K562 (cell line): Measurements from ENCODE around the gene IL31. TPM values are rescaled to one million over a fixed set of nuclear protein-coding genes. Genes with fewer than 3 reads are reported as not detected.

Source experiments
- ATAC-seq: fragments of 200-7000 bp; cut with Tn5 transposase; 3 replicates; pipeline ENCODE4 v1.9.1; 2020; ENCODE audit warnings: moderate library complexity
- BruUV-seq: library from RNA; stranded (reverse); fragments of 400-500 nt; replicated peaks from 2 replicates; lab custom pipeline; 2021; lab: Mats Ljungman, UMichigan
- CTCF ChIA-PET: fragments of 300-600 bp; formaldehyde crosslinking; extraction: SDS; loops from one replicate; lab custom pipeline; 2021; ENCODE audit warnings: low intra/inter-chr PET ratio; lab: Yijun Ruan, JAX
- POLR2A ChIA-PET: fragments of 300-600, 350-650 bp; sonication (Branson Sonifier 250); formaldehyde crosslinking; extraction: SDS; loops from one replicate; lab custom pipeline; 2021; ENCODE audit warnings: antibody characterized with exemption, inconsistent platforms; lab: Yijun Ruan, JAX
- DNase-seq, 4 experiments: peaks; one replicate each; pipeline versions ENCODE4 v3.0.0 to v3.0.0-alpha.2; 2011 to 2018; ENCODE audit warnings: low spot score in 3 of 4, mixed read lengths in 3 of 4; ENCODE audit errors: extremely low read depth in 1 of 4
- FAIRE-seq: peaks from 2 replicates; lab custom pipeline; 2011; peaks lifted over from hg19 to GRCh38; lab: Jason Lieb, UNC
- H2AFZ ChIP-seq: 2 replicates; pipeline ENCODE4 v1.6.0; 2011; ENCODE audit warnings: low read depth, low read length, control low read depth, inconsistent platforms
- H3K27ac ChIP-seq: fragments of 200-600 bp; 3 replicates; pipeline ENCODE4 v1.8.0; 2011; ENCODE audit warnings: low read depth, mild to moderate bottlenecking, control low read depth, inconsistent platforms, low read length, moderate library complexity, mixed read lengths; ENCODE audit errors: extremely low read depth
- H3K27me3 ChIP-seq, 2 experiments: fragments of 300-600 bp in 1 of 2; 2 replicates in 1 of 2; 3 replicates in 1 of 2; pipeline versions ENCODE4 v1.6.0 to v1.8.0; 2011; ENCODE audit warnings: inconsistent platforms in 2 of 2, low read length in 2 of 2, mild to moderate bottlenecking in 1 of 2, mixed read lengths in 1 of 2, moderate library complexity in 1 of 2; ENCODE audit not compliant: control insufficient read depth in 2 of 2, insufficient read depth in 2 of 2
- H3K36me3 ChIP-seq: fragments of 300-600 bp; 3 replicates; pipeline ENCODE4 v1.8.0; 2011; ENCODE audit warnings: mild to moderate bottlenecking, low read length, inconsistent platforms; ENCODE audit not compliant: control insufficient read depth, insufficient read depth
- H3K4me1 ChIP-seq, 2 experiments: fragments of 200-600 bp in 1 of 2; replicated peaks in 1 of 2; 2 replicates in 1 of 2; 3 replicates in 1 of 2; pipeline versions ENCODE4 v1.5.1 to v1.8.0; 2011; ENCODE audit warnings: inconsistent platforms in 2 of 2, low read length in 2 of 2, mild to moderate bottlenecking in 1 of 2, mixed read lengths in 1 of 2, moderate library complexity in 1 of 2; ENCODE audit not compliant: control insufficient read depth in 2 of 2, insufficient read depth in 2 of 2
- H3K4me2 ChIP-seq: 2 replicates; pipeline ENCODE4 v1.6.1; 2011; ENCODE audit warnings: low read length, control low read depth, inconsistent platforms, mixed read lengths; ENCODE audit not compliant: insufficient read depth
- H3K4me3 ChIP-seq: fragments of 200-600 bp; sonication (generic), shearing (Covaris generic); 2 replicates; pipeline ENCODE4 v1.5.1; 2016; ENCODE audit warnings: control low read depth, inconsistent platforms
- H3K79me2 ChIP-seq: fragments of 200-600 bp; 3 replicates; pipeline ENCODE4 v1.8.0; 2011; ENCODE audit warnings: low read length, inconsistent platforms; ENCODE audit not compliant: control insufficient read depth, insufficient read depth
- H3K9ac ChIP-seq, 2 experiments: 2 replicates each; pipeline versions ENCODE4 v1.6.0 to v1.6.1; 2011; ENCODE audit warnings: low read depth in 2 of 2, low read length in 2 of 2, control low read depth in 1 of 2, inconsistent platforms in 1 of 2, mild to moderate bottlenecking in 1 of 2, mixed read lengths in 1 of 2; ENCODE audit not compliant: insufficient read depth in 1 of 2
- H3K9me1 ChIP-seq: one replicate; pipeline ENCODE4 v1.6.0; 2011; ENCODE audit warnings: inconsistent platforms, mild to moderate bottlenecking, low read length, moderate library complexity; ENCODE audit not compliant: control insufficient read depth, insufficient read depth
- H3K9me3 ChIP-seq: replicated peaks from 2 replicates; pipeline ENCODE4 v1.5.1; 2011; ENCODE audit warnings: low read depth, low read length, inconsistent platforms; ENCODE audit not compliant: control insufficient read depth, insufficient read depth
- H4K20me1 ChIP-seq: replicated peaks from 2 replicates; pipeline ENCODE4 v1.6.1; 2011; ENCODE audit warnings: low read length, inconsistent platforms, mixed read lengths; ENCODE audit not compliant: control insufficient read depth, insufficient read depth
- ZC3H8 ChIP-seq: fragments of 450-650 bp; IDR thresholded peaks from 2 replicates; pipeline ENCODE4 v1.6.1; 2017
- ZNF280A ChIP-seq: fragments of 450-650 bp; IDR thresholded peaks from 2 replicates; pipeline ENCODE4 v1.6.1; 2018; ENCODE audit warnings: mild to moderate bottlenecking, low read depth; ENCODE audit not compliant: partially characterized antibody
- WGBS: fragments of 100-300 bp; shearing (Covaris generic); methylation state at CpG from one replicate; pipeline ENCODE4 v1.1.6; 2016; ENCODE audit warnings: low coverage, mixed read lengths; ENCODE audit not compliant: insufficient coverage; ENCODE audit errors: missing lambda C conversion rate; 5-methylcytosine and 5-hydroxymethylcytosine counted together
- in situ Hi-C: fragments of 300-500 bp; cut with MboI; formaldehyde crosslinking; loops from 4 replicates; pipeline ENCODE4 v1.15.0; 2018; ENCODE audit warnings: inconsistent platforms, mixed read lengths
- intact Hi-C: fragments of 100-400 bp; cut with micrococcal nuclease; formaldehyde crosslinking; loops from 2 replicates; pipeline ENCODE4 v1.14.2; 2022
- polyA plus RNA-seq, 8 experiments: library from polyadenylated mRNA; depleted of rRNA in 4 of 8; stranded (reverse) in 5 of 8; unstranded in 3 of 8; fragments of >200 nt; fragmentation: Nextera tagmentation in 2 of 8; fragmentation: Illumina TruSeq in 1 of 8; extraction: Ambion mirVana in 2 of 8; extraction: Trizol in 1 of 8; gene quantifications; 2 replicates each; pipeline versions ENCODE4 v1.2.1 to v1.2.3, GENCODE V29; 2011 to 2014; ENCODE audit warnings: inconsistent platforms in 1 of 8, missing spikeins in 1 of 8
- total RNA-seq, 7 experiments: library from RNA; depleted of rRNA in 6 of 7; stranded (reverse); fragments of >200 nt in 6 of 7; fragmentation: Illumina TruSeq in 2 of 7; extraction: Trizol in 2 of 7; gene quantifications; 2 replicates each; pipeline versions ENCODE4 v1.2.1 to v1.2.3, GENCODE V29; 2011 to 2021; ENCODE audit warnings: low replicate concordance in 1 of 7

IL31 gene
- total and polyA plus RNA-seq, 9 of the 15 experiments (the other 6 are each of a cell fraction or from before 2014, with no cell fraction given), result not detected

- no peak for TF ChIP-seq ZNF280A
- TF ChIP-seq, all 486 proteins: peak for 0
Measured at GRCh38 chr12:122202017-122202416, 28.0 kb upstream of the IL31 start (continued).

GRCh38 chr12:122201381-122201780 lies 27.4 kb upstream of the IL31 start:
- no peak for DNase-seq
- CTCF ChIA-PET, result no interaction called here
- no peak overlapping the region for H3K4me2 ChIP-seq
- intact Hi-C loops (no loop called here), in situ Hi-C loops (no loop called here)
- no peaks in the 10 kb centered on the region for H3K9me3 ChIP-seq
- H3K9me1 ChIP-seq, result no peaks in the 10 kb centered on the region
- H3K27me3 ChIP-seq, result no peaks in the 10 kb centered on the region
- H3K4me3 ChIP-seq, result no peak overlapping the region
- H2AFZ ChIP-seq, result no peak overlapping the region
- H3K4me1 ChIP-seq, result peaks cover 19 to 69% of the 10 kb centered on the region in 2 experiments
- no TSS peak for BruUV-seq
- no peak for FAIRE-seq
- TF ChIP-seq ZC3H8, result no peak
- TF ChIP-seq, all 486 proteins: peak for 0
- H3K36me3 ChIP-seq, result no peaks in the 10 kb centered on the region; the same call in 2 of the 3 replicates
- H4K20me1 ChIP-seq, result no peaks in the 10 kb centered on the region
- no peak for ATAC-seq
- no peaks in the 10 kb centered on the region for H3K79me2 ChIP-seq
- POLR2A ChIA-PET, result interaction anchor here (1.6 kb wide), 1 partner anchor 9 kb away, joined by 7 read pairs; no protein-coding TSS in a partner anchor
- H3K27ac ChIP-seq, result no peak overlapping the region
- 86% methylated on average over 4 of the region's 5 CpGs for WGBS
- peak overlapping the region in 1 of 2 experiments; percentile 65; a peak in 2 of 4 replicates for H3K9ac ChIP-seq
